GM10266 (cell line): ENCODE data around the gene METTL18.

ENCODE experiments used
- DNase-seq: peaks from one replicate; pipeline ENCODE4 v3.0.0; 2012; ENCODE audit errors: extremely low spot score
- TF ChIP-seq, protein P1 (sequence below): IDR thresholded peaks from 2 replicates; pipeline ENCODE4 v1.5.1; 2012; ENCODE audit warnings: mild to moderate bottlenecking, low read depth; ENCODE audit not compliant: control insufficient read depth, insufficient read depth; ENCODE audit errors: missing control alignments

METTL18 gene

DNA sequence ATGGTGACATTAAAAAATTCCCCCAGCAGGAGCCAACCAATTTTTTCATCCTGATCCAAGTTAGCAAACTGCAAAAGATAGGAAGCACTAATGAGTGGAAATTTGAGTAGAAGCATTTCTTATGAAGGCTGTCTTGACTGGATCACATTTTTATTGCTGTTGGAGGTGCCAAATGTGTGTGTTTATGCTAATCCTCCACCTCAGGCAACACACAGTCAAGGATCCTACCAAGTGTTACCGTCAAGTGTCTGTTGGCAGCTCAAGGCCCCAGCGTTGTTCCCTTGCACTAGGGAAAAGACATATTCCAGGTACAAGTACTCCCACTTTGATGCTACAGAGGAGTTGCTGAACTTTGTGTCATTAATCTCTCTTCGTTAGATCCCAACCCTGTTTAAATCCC is 18.3 kb downstream of the METTL18 start:
- TF ChIP-seq, protein P1, sequence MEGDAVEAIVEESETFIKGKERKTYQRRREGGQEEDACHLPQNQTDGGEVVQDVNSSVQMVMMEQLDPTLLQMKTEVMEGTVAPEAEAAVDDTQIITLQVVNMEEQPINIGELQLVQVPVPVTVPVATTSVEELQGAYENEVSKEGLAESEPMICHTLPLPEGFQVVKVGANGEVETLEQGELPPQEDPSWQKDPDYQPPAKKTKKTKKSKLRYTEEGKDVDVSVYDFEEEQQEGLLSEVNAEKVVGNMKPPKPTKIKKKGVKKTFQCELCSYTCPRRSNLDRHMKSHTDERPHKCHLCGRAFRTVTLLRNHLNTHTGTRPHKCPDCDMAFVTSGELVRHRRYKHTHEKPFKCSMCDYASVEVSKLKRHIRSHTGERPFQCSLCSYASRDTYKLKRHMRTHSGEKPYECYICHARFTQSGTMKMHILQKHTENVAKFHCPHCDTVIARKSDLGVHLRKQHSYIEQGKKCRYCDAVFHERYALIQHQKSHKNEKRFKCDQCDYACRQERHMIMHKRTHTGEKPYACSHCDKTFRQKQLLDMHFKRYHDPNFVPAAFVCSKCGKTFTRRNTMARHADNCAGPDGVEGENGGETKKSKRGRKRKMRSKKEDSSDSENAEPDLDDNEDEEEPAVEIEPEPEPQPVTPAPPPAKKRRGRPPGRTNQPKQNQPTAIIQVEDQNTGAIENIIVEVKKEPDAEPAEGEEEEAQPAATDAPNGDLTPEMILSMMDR, result no peak
- DNase-seq, result no peak

DNA sequence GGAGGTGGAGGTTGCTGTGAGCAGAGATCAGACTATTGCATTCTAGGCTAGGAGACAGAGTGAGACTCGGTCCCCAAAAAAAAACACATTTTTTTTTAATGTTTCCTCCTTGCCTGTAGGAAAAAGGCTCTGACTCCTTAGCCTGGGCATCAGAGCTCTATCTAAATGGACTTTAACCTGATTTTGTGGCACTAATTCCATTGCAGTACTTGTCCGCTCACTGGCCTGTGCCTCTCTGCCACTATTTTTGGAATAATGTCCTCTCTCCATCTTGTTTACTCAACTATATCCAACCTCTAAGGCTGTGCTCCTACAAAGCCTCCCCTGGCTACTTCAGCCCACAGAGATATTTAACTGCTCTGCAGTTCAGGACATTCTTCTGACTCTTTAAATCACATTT is 26.5 kb downstream of the METTL18 start:
- no peak for DNase-seq
- TF ChIP-seq, protein P1, result no peak

DNA sequence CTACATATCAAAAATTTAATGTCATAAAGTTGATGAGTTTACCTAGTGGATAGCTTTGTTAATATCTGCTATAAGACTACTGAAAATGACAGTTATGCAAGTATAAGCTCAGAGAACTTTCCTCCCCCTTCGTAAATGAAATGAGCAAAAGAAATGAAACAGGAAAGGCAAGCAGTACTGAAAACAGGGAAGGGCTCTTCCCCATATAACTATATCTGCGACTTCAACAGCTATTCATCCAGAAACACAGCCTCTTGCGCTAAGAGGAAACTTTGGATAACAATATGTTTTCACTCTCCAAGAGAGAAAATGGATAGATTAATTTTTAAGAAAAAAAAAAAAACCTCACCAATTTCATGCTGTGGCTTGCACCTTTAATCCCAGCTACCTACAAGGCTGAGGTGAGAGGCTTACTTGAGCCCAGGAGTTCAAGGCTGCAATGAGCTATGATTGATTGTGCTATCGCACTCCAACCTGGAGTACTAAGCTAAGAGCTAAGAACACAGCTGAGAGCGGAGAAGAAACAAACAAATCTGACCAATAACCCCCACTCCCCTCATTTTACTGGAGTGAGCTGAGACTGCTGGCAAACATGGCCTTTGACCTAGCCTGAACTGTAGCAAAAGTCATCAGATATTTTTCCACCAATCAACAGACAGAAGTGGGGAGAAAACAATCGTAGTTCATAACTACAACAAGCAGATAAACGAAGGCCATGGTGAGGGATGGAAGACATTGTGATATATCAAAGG is 29.0 kb downstream of the METTL18 start:
- no peak for DNase-seq
- TF ChIP-seq, protein P1, result no peak

DNA sequence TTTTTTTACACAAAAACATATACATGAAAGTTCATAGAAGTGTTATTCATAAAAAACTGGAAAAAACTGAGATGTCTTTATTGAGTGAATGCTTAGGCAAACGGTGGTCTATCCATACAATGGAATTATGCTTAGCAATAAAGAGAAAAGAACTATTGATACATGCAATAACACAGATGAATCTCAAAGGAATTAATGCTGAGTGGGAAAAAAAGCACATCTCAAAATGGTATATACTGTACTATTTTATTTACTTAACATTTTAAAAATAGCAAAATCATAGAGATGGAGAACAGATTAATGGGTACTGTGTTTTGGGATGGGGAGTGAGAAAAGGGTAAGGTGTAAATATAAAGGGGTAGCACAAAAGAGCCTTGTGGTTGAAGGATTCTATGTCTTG is 29.8 kb downstream of the METTL18 start:
- TF ChIP-seq, protein P1, result no peak
- DNase-seq, result no peak

DNA sequence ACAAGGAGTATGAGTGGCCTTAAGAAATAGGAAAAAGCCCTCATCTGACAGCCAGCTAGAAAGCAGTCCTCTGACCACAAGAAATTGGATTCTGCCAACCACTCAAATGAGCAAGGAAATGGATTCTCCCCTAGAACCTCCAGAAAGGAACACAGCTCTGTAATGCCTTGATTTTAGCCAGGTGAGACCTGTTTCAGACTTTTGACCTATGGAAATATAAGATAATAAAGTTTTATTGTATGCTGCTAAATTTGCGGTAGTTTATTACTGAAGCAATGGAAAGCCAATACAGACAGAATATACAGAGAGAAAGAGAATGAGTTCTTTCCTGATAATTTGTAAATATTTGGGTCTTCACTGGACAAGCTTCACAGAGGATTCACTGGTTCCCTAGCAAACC is 32.0 kb downstream of the METTL18 start:
- no peak for DNase-seq
- TF ChIP-seq, protein P1, result no peak

DNA sequence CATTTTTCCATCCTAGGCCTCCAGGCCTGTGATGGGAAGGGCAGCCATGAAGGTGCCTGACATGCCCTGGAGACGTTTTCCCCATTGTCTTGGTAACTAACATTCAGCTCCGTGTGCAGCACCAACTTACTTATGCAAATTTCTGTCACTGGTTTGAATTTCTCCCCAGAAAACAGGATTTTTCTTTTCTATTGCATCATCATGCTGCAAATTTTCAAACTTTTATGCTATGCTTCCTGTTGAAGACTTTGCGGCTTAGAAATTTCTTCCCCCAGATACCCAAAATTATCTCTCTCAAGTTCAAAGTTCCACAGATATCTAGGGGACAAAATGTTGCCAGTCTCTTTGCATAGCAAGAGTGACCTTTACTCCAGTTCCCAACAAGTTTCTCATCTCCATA is 35.7 kb downstream of the METTL18 start:
- DNase-seq, result no peak
- TF ChIP-seq, protein P1, result no peak

DNA sequence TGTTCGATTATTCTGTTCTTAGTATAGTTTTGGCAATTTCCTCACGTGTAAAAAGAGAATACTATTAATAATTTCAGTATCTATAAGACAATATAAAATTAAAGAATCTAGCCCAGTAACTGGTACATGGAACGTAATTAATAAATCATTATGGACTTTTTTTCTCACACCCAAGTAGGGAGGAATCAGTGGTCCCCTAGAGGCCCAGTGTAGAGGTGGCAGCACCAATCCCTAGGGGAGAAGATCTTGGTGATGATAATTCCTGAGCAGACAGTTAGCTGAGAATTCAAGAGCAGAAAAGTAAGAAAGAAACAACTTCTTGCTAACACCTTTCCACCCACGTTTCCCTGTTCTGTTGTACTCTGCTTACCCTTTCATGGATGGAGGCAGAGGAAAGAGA is 41.2 kb downstream of the METTL18 start:
- DNase-seq, result no peak
- TF ChIP-seq, protein P1, result no peak
